Gastroesophageal sphincter (tissue), 2 donors: ENCODE data around the gene DDI2.

Experiments
- EP300 ChIP-seq: sonication (generic); formaldehyde crosslinking; IDR thresholded peaks from one replicate; pipeline ENCODE4 v1.6.1; 2017; ENCODE audit warnings: antibody characterized with exemption, mild to moderate bottlenecking
- POLR2AphosphoS5 ChIP-seq: sonication (generic); formaldehyde crosslinking; IDR thresholded peaks from one replicate; pipeline ENCODE4 v1.6.1; 2017; ENCODE audit warnings: antibody characterized with exemption

DNA sequence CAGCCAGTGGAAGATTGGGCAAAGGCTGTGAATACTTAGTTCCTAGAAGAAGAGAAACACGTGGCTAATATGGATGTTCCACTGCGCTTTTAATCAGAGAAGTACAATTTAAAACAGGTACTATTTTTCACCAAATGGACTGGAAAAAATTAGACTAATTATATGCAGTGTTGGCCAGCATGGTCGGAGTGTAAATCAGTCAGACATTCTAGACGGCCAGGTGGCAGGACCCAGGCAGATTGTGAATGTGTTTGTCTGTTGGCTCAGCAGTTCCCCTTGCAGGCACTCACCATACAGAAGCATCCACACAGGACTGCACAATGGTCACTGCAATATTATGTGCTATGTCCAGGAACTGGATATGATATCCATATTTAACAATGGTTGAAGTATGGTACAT, 94.9 kb downstream of the DDI2 start:
- no peak for TF ChIP-seq EP300
- TF ChIP-seq POLR2AphosphoS5 = no peak
